Right kidney (tissue), 1 donor: ENCODE measurements around the gene EPS8L2.
A peak's percentile ranks its signal among the peaks of the same experiment; 100 is the strongest.

Experiments used
- DNase-seq: peaks from one replicate; pipeline ENCODE4 v3.0.0-alpha.2; 2016

EPS8L2 gene

DNA sequence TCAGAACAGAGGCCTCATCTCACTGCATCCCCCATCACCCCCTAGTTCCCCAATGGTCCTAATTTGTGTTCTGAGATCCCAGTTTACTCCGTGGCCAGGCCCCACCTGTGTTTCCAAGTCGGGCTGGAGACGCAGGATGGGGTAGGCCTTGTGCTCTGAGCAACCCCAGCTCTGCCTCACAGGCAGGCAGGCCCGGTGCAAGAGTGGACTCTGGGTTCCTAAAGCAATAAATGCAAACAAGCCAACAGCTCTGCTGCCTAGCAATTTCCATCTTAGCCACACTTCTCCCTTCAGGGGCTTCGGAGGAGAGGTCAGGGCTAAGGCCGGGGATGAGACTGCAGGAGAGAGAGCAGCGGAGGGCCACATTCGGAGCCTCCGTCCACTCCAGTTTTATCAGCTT lies 2.5 kb upstream of the EPS8L2 start:
- DNase-seq, result no peak

DNA sequence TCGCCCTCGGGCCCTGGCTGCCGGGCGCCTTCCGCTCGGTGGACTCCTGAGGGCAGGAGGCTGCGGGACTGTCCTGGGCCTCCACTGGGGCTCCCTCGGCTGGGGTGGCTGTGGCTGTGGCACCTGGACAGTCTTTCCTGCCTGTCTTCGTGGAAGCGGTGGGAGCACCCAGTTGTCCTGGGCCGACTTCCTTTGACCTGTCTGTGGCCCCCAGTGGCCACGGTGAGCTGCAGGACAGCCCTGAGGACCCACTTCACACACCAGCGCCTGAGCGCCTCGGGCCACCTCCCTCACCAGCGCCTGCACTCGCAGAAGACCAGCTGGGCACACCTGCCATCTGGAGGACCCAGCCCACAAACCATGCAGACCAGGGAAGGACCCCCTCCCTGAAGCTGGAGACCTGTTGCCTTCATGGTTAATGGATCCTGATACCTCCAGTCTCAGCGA lies 1.8 kb upstream of the EPS8L2 start:
- DNase-seq, result no peak

DNA sequence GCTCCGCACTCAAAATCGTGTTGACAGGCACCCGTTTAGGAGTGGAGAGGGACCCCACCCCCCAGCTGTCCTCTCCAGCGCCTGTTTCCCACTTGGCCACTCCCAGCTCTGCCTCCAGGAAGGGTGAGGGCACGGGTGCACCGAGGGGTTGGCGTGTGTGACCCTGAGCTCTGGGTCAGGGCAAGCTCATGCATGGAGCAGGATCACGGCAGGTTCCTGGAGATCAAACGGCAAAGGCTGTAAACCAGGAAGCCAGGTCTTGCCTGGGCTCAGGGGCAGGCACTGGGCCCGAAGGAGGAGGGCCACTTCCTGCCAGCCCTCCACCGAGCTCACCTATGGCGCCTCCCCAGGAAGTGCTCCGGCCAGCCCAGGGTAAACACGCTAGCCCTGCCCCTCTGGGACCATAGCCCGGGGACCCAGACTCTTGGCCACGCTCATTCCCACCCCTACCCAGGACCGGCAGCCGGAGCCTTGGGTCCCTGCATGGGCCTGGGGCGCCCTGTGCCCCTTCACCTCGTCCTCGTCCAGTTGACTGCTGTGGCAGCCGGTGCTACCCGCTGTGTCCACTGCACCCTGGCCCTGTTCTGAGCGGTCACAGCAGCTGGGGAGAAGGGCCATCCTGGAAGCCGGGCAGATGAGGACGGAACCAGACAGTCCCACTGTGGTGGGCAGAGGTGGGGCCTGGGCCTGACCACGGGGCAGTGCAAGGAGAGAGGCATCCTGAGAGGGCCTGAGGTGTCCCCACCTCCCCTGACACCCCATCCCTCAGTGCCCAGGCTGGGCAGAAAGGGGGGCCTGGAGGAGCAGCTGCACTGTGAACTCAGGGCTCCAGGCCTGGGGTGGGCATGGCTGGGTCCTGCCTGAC lies 1.0 kb upstream of the EPS8L2 start:
- peak; percentile 32 for DNase-seq

DNA sequence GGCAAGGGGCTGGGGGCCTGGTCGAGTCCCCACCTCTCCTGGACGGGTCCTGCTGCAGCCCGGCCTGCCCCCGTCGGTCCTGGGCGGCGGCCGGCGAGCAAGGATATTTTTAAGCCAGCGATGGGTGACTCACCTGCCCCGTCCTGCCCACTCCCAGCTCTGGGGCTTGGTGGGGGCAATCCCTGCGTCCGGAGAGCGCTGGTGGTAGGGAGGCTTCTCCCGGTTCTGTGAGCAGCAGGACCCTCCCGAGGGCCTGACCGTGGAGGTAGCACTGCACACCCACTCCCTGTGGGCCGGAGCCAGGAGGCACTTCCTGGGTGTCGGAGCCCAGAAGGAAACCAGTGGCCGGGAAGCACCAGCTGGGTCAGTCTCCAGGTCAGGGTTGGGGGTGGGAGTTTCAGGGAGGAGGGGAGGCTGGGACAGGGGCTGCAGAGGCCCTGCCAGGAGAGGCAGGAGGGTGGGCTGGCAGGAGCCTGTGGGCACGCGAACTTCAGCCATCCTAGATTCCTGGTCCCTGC lies 467 bp downstream of the EPS8L2 start:
- peak; percentile 65 for DNase-seq

DNA sequence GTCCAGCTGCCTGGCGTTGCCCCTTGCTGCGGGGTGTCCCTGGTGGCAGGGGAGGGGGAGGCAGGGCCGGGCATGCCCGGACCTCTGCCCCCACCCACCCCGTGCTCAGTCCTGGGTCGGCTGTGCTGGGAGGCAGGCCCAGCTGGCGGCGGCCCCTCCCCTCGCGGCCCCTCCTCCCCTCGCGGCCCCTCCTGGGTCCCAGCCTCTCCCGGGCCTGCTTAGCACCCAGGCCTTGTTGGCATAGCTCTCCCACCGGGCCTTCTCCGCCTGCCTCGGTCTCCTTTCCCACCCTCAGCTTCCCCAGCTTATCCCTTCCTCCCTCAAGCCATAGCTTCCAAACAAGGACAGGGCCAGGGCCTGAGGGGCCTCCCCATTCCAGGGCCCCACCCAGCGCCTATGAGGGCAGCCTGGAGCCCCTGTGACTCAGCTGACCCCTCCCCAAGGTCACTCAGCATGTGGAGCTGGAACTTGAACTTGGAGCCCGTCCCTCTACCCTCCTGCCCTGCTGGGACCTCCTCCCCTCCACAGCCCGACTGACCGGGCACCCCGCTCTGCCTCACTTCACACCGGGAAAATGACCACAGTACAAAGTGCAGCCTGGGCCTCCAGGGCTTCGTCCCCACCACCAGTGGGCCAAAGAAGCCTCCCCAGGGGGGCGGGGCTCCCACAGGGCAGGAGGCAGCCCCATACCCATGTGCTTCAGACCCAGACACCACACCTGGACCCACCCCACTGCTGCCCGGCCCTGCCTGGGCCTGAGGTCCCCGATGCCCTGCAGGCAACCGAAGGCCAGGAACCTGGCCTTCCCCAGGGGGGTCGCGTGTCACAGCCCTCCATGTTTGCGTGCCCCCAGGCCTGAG lies 1.2 kb downstream of the EPS8L2 start:
- peak; percentile 63 for DNase-seq

DNA sequence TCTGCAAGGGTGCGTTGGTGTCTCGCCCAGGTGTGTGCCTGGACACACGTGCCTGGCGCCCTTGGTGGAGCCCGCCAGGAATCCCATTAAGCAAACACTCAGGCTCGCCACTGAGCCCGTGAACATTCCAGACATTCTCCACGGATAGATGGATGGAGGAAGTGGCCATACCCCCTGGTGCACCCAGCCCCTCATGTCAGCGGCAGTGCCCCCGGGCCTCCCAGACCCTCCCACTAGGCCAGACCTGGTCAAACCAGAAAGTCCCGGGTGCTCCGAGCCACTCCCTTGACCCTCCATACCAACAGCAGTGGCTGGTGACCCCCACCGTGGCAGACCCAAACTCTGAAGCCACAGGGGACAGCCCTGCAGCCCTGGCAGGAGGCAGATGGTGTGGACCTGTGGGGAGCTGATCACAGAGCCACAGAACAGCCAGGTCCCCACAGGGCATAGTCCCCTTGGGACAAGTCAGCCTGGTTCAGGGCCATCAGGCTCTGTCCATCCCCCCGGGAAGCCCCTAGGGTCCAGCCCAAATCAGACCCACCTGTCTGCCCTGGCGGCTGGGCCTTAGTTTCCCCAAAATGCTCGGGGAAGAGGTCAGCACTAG lies 1.9 kb downstream of the EPS8L2 start:
- DNase-seq, result peak; percentile 51

DNA sequence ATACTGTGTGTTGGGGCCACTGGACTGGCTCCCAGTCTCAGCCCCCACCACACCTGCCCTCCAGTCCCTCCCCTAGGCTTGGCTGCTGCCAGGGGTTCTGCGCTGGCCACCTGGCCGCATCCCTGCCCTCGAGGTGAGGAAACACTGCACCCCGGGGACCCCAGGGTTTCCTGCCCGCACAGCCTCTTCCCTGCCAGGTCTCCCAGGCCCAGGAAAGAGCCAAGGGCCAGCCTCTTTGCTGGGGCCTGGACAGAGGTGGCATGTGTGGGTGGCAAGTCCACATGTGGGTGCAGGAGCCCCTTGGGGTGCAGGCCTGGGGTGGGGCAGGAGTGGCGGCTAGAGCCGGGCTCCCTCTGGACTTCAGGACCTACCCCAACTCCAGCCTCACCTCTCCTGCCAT lies 2.5 kb downstream of the EPS8L2 start:
- no peak for DNase-seq

DNA sequence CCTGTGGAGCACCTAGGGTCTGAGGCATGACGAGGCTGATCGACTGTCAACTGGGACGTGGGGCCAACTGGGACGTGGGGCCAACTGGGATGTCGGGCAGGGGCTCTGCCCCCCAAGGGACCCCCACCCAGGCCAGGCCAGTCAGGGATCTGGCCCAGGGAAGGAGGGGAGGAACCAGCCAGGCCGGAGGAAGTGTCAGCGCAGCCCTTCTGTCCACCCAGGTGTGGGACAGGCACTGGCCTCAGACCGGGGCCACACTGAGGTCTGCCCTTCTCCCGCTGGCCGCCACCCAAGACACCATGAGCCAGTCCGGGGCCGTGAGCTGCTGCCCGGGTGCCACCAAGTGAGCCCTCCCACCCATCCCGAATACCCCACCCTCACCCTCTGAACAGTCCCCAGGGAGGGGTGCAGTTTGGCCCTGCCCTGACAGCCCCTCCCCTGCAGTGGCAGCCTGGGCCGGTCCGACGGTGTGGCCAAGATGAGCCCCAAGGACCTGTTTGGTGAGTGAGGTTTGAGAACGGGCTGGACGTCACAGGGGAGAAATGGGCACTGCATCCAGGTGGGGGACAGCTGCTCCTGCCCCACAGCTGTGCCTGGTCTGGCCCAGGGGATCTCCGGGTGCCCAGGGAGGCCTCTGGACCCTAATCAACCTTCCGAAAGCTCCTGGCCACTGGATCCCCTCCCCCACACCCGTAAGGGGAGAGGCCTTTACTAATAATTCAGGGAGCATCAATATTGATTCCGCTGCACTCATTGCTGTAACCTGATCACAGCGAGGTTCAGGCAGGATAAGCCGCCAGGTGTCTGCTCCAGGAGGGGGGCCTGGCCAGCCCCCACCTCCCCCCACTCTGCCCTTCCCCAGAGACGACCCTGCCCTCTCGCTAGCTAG lies 3.3 kb downstream of the EPS8L2 start:
- DNase-seq, result peak; percentile 35

DNA sequence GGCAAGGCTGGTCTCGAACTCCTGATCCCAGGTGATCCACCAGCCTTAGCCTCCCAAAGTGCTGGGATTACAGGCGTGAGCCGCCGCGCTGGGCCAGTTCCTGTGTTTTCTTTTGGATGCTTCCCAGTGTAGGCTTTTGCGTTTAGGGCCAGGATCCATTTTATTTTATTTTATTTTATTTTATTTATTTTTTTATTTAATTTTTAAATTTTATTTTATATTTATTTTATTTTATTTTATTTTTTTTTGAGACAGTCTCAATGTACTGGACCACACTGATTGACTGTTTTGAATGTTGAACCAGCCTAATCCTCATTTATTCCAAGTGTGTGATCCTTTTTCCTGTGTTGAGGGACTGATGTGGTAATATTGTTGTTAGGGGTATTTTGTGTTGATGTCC lies 8.4 kb downstream of the EPS8L2 start:
- no peak for DNase-seq

DNA sequence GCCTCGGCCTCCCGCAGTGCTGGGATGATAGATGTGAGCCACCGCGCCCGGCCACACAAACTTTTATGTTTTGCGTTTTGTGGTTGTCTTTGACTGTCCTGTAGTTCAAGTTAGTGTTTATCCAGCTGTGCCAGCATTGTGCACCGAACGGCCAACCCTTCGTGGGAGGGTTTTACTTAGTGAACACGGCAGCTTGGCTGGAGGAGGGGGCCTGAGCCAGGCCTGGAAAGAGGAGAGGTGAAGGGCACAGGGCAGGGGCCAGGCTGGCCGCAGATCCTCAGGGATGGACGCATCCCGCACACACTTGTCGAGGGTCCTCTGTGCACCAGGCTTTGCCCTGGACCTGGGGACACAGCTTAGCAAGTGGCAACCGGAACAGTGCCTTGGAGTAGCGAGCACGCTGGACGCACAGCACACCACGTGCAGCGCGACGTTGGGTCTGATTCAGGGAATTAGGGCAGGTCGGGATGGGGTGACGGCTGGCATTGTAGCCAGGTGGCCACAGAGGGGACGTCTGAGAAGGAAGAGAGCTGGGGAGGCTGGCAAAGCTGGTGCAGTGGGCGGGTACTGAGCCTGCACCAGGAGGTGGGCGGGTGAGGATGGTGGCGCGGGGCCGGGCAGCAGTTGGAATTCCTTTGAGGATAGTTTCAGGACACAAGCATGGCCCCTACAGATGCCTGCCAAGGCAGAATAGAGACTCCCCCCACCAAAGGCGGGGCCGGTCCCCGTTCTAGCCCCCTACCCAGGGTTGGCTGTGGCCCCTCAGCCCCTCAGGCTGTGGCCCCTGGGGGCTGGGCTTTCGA lies 13.4 kb downstream of the EPS8L2 start:
- DNase-seq, result peak; percentile 40

DNA sequence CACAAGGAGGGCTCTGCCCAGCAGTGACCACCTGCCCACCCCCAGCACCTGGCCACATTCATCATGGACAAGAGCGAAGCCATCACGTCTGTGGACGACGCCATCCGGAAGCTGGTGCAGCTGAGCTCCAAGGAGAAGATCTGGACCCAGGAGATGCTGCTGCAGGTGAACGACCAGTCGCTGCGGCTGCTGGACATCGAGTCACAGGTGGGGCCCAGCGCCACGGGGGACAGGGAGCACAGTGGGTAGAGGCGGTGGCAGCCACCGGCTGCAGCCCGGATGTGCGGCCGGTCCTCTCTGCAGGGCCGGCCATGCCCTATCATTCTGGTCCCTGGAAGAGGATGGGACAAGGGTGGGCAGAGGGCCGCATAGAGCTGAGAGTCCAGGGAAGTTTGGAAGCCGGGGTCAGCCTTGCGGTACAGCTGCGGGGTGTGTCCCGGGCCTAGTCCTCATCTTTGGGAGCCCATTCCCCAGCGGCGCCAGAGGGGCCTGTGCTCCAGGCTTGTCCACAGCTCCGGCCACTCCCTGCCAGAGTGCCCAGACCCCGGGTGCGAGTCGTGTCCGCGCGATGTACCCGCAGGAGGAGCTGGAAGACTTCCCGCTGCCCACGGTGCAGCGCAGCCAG lies 14.1 kb downstream of the EPS8L2 start:
- peak; percentile 49 for DNase-seq

DNA sequence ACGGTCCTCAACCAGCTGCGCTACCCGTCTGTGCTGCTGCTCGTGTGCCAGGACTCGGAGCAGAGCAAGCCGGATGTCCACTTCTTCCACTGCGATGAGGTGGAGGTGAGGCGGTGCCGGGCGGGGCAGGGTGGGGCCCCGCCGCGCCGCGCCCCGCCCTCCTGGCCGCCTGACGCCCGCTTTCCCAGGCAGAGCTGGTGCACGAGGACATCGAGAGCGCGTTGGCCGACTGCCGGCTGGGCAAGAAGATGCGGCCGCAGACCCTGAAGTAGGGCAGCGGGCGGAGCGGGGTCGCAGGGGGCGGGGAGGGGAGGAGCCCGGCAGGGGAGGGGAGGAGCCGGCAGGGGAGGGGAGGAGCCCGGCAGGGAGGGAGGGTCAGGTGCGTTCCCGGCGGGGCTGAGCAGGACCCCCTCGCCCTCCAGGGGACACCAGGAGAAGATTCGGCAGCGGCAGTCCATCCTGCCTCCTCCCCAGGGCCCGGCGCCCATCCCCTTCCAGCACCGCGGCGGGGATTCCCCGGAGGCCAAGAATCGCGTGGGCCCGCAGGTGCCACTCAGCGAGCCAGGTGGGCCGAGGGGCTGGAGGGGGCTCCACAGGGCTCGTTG lies 14.7 kb downstream of the EPS8L2 start:
- DNase-seq, result no peak

DNA sequence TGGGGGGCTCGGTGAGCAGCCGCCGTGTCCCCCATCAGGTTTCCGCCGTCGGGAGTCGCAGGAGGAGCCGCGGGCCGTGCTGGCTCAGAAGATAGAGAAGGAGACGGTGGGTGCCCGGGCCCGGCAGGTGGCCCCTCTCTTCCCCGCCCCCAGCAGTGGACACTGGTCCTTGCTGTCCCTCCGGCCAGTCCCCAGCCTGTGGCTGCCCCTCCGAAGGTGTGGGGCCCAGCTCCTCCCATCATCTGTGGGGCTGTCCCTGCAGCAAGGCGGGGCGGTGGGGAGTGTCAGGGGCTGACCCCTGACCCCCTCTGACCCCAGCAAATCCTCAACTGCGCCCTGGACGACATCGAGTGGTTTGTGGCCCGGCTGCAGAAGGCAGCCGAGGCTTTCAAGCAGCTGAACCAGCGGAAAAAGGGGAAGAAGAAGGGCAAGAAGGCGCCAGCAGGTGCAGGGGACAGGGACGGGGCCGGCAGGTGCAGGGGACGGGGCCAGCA lies 15.3 kb downstream of the EPS8L2 start:
- peak; percentile 29 for DNase-seq

DNA sequence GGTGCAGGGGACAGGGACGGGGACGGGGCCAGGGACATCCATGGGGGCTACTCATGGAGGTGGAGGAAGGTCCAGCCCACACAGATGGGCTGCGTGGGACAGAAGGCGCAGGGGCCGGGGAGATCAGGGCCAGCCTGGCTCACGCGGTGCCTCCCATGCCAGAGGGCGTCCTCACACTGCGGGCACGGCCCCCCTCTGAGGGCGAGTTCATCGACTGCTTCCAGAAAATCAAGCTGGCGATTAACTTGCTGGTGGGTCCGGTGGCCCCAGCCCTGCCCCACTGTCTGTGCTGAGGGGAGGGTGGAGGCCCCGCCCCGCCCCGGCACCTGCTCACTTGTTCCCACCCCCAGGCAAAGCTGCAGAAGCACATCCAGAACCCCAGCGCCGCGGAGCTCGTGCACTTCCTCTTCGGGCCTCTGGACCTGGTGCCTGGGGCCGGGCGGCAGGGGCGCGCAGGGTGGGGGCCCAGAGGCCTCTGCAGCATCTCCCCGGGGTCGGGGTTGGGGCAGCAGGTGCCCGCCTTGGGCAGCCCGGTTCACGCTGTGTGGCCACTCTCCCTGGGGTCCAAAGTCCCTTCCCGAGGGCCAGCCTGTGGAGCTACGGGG lies 15.8 kb downstream of the EPS8L2 start:
- peak; percentile 13 for DNase-seq

DNA sequence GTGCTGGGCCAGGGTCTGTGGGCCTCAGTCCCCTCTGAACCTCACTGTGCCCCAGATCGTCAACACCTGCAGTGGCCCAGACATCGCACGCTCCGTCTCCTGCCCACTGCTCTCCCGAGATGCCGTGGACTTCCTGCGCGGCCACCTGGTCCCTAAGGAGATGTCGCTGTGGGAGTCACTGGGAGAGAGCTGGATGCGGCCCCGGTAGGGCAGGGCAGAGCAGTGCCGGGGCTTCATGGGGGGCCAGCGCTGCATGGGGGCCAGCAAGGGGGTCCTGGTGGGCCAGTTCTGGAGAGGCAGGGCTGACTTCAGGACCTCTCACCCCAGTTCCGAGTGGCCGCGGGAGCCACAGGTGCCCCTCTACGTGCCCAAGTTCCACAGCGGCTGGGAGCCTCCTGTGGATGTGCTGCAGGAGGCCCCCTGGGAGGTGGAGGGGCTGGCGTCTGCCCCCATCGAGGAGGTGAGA lies 16.3 kb downstream of the EPS8L2 start:
- DNase-seq, result peak; percentile 37

DNA sequence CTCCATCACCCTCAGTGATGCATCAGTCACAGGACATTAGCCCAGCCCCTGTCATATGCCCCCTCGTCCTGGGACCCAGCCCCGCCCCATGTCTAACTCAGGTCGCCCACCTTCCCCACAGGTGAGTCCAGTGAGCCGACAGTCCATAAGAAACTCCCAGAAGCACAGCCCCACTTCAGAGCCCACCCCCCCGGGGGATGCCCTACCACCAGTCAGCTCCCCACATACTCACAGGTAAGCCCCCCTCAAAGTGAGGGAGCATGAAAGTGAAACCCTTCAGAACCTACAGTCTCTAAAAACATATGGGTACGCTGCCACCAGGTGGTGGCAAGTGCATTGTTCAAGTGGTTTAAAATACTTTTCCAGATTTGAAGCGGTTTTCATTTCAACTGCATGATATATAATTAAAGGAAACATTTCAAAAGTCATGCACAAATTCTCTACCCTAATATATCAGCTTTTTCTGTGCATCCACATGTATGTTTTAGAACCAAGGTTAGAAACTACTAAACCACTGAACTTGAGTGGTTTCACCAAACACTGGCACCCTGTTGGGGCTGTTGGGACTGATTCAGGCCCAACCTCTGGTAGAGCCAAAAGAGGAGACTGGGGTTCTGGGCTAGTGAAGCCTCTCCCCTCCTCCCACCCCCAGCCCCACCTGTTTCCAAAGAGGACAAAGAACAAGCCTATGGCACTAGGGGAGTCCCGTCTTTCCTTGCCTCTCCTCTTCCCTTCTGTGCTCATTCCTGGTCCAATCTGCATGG lies 17.3 kb downstream of the EPS8L2 start:
- peak; percentile 17 for DNase-seq

DNA sequence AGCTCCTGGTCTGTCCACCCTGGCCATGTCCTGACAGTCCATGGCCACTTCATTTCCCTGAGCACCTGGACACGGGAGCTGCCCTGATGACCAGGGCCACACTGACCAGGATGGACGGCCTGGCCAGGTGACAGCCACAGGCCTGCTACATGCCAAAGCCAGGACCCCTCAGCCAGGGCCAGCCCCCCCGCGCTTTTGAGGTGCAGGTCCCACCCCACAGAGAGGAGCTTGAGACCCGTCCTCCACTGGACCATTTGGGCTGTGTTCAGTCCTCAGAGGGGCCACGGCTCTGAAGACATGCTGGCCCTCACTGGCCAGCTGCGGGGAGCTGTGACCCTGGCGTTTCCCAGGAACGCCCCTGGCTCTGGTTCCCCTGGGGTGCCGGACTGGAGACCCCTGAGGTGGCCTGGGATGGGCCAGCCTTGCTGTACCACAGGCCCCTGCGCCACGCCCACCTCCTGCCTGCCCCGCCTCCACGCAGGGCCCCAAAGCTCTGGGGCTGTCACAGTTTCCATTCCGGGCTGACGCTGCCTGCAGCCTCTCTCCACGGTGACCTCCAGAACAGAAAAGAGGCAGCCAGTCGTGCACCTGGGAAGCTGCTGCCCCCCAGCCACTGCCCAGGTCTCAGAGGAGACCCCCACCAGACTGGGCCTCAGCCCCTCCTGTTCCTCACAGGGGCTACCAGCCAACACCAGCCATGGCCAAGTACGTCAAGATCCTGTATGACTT lies 18.2 kb downstream of the EPS8L2 start:
- DNase-seq, result peak; percentile 17
